ENCODE measurements around the gene RAB29. TPM values are rescaled to one million over a fixed set of nuclear protein-coding genes. Genes with fewer than 3 reads are reported as not detected.

The RAB29 gene
- polyA plus RNA-seq, 1 donor from 2014 or later: 0.40 TPM

DNA sequence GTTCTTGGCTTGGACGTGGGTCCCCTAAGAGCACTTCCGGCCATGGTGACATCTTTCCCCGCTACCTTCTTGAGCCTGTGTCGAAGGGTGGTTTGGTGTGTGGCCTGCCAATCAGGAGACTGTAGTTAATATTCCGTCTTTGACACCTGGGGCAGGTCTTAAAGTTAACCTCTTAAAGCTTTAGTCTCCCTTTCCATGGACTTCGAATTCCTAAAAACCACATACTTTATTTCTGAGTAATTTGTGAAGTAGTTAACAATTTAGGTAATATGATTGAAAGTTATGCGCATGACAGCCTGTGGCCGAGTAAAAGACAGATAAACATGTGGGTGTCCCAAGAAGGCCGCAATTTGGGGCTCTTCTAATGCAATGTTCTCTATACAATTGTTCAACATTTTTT is 10.2 kb upstream of the RAB29 start:
- TF ChIP-seq TAF1 (IDR thresholded peaks at IDR 0.05; ENCODE audit: low read depth) (no peak), SMC3 (conservative IDR thresholded peaks at IDR 0.05; ENCODE audit: poor library complexity) (no peak), MXI1 (conservative IDR thresholded peaks at IDR 0.05; ENCODE audit: poor library complexity, severe bottlenecking) (no peak), POLR2AphosphoS5 (IDR thresholded peaks at IDR 0.05) (no peak), EZH2 (IDR thresholded peaks at IDR 0.05; ENCODE audit: borderline replicate concordance, insufficient read depth, low read length, poor library complexity, severe bottlenecking) (no peak), RAD21 (conservative IDR thresholded peaks at IDR 0.05) (no peak), EP300 (conservative IDR thresholded peaks at IDR 0.05; ENCODE audit: poor library complexity, severe bottlenecking) (no peak)
- TF ChIP-seq, protein P1, sequence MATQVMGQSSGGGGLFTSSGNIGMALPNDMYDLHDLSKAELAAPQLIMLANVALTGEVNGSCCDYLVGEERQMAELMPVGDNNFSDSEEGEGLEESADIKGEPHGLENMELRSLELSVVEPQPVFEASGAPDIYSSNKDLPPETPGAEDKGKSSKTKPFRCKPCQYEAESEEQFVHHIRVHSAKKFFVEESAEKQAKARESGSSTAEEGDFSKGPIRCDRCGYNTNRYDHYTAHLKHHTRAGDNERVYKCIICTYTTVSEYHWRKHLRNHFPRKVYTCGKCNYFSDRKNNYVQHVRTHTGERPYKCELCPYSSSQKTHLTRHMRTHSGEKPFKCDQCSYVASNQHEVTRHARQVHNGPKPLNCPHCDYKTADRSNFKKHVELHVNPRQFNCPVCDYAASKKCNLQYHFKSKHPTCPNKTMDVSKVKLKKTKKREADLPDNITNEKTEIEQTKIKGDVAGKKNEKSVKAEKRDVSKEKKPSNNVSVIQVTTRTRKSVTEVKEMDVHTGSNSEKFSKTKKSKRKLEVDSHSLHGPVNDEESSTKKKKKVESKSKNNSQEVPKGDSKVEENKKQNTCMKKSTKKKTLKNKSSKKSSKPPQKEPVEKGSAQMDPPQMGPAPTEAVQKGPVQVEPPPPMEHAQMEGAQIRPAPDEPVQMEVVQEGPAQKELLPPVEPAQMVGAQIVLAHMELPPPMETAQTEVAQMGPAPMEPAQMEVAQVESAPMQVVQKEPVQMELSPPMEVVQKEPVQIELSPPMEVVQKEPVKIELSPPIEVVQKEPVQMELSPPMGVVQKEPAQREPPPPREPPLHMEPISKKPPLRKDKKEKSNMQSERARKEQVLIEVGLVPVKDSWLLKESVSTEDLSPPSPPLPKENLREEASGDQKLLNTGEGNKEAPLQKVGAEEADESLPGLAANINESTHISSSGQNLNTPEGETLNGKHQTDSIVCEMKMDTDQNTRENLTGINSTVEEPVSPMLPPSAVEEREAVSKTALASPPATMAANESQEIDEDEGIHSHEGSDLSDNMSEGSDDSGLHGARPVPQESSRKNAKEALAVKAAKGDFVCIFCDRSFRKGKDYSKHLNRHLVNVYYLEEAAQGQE (IDR thresholded peaks at IDR 0.05; ENCODE audit: borderline replicate concordance): no peak
- TF ChIP-seq, protein P2, sequence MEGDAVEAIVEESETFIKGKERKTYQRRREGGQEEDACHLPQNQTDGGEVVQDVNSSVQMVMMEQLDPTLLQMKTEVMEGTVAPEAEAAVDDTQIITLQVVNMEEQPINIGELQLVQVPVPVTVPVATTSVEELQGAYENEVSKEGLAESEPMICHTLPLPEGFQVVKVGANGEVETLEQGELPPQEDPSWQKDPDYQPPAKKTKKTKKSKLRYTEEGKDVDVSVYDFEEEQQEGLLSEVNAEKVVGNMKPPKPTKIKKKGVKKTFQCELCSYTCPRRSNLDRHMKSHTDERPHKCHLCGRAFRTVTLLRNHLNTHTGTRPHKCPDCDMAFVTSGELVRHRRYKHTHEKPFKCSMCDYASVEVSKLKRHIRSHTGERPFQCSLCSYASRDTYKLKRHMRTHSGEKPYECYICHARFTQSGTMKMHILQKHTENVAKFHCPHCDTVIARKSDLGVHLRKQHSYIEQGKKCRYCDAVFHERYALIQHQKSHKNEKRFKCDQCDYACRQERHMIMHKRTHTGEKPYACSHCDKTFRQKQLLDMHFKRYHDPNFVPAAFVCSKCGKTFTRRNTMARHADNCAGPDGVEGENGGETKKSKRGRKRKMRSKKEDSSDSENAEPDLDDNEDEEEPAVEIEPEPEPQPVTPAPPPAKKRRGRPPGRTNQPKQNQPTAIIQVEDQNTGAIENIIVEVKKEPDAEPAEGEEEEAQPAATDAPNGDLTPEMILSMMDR (IDR thresholded peaks at IDR 0.05; ENCODE audit: poor library complexity, severe bottlenecking): no peak
- Histone ChIP-seq H3K36me3 (ENCODE audit: insufficient read depth, low read length) (no peaks in the 10 kb centered on the region), H3K27me3 (ENCODE audit: insufficient read depth, low read depth, low read length) (no peaks in the 10 kb centered on the region), H3K9ac (ENCODE audit: low read length) (no peak overlapping the region), H3K79me2 (replicated peaks; ENCODE audit: insufficient read depth, low read length) (no peaks in the 10 kb centered on the region), H4K20me1 (ENCODE audit: insufficient read depth) (no peaks in the 10 kb centered on the region), H3F3A (ENCODE audit: insufficient read depth, low read length, poor library complexity, severe bottlenecking) (no peaks in the 10 kb centered on the region), H3K4me2 (ENCODE audit: low read length) (no peak overlapping the region), H3K4me3 (ENCODE audit: low read length) (no peak overlapping the region), H3K27ac (ENCODE audit: low read length) (no peak overlapping the region), H3K9me2 (ENCODE audit: insufficient read depth, low read length) (no peaks in the 10 kb centered on the region), H3K9me3 (ENCODE audit: low read length) (no peaks in the 10 kb centered on the region), H2AFZ (ENCODE audit: low read depth, low read length) (no peak overlapping the region)

DNA sequence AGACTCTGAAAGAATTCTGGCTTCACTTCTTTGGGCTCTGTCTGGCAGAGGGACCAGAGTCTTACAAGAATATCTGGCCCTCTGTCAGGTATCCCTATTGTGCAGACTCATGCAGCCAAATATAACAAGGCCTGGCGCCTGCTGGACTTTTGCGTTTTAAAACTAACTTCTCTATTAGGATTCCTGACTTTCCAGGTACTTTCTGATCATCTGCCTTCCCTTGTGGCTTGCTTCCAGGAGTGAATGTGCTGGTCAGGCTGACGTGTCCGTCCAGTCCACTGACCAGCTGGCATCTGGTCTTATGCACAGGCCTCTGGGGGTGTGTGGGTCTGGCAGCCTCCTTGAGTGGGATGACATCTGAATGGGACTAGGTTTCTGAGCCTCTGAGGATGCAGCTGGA is 8.6 kb upstream of the RAB29 start:
- no peaks in the 10 kb centered on the region for H3K79me2 ChIP-seq (replicated peaks; ENCODE audit: insufficient read depth, low read length)
- no peaks in the 10 kb centered on the region for H3K9me3 ChIP-seq (ENCODE audit: low read length)
- H3F3A ChIP-seq (ENCODE audit: insufficient read depth, low read length, poor library complexity, severe bottlenecking): no peaks in the 10 kb centered on the region
- H3K27ac ChIP-seq (ENCODE audit: low read length): no peak overlapping the region
- TF ChIP-seq TAF1 (IDR thresholded peaks at IDR 0.05; ENCODE audit: low read depth) (no peak), EZH2 (IDR thresholded peaks at IDR 0.05; ENCODE audit: borderline replicate concordance, insufficient read depth, low read length, poor library complexity, severe bottlenecking) (no peak), RAD21 (conservative IDR thresholded peaks at IDR 0.05) (no peak), POLR2AphosphoS5 (IDR thresholded peaks at IDR 0.05) (no peak), MXI1 (conservative IDR thresholded peaks at IDR 0.05; ENCODE audit: poor library complexity, severe bottlenecking) (no peak), EP300 (conservative IDR thresholded peaks at IDR 0.05; ENCODE audit: poor library complexity, severe bottlenecking) (no peak), SMC3 (conservative IDR thresholded peaks at IDR 0.05; ENCODE audit: poor library complexity) (no peak)
- TF ChIP-seq, protein P2 (IDR thresholded peaks at IDR 0.05; ENCODE audit: poor library complexity, severe bottlenecking): no peak
- TF ChIP-seq, protein P1 (IDR thresholded peaks at IDR 0.05; ENCODE audit: borderline replicate concordance): no peak
- no peaks in the 10 kb centered on the region for H3K27me3 ChIP-seq (ENCODE audit: insufficient read depth, low read depth, low read length)
- H4K20me1 ChIP-seq (ENCODE audit: insufficient read depth): no peaks in the 10 kb centered on the region
- H3K9ac ChIP-seq (ENCODE audit: low read length): no peak overlapping the region
- H3K4me3 ChIP-seq (ENCODE audit: low read length): no peak overlapping the region
- no peaks in the 10 kb centered on the region for H3K36me3 ChIP-seq (ENCODE audit: insufficient read depth, low read length)
- no peaks in the 10 kb centered on the region for H3K9me2 ChIP-seq (ENCODE audit: insufficient read depth, low read length)
- no peak overlapping the region for H3K4me2 ChIP-seq (ENCODE audit: low read length)
- no peak overlapping the region for H2AFZ ChIP-seq (ENCODE audit: low read depth, low read length)

Data from neural cell (in vitro differentiated cells).